CD14-positive monocyte (primary cell): ENCODE data around the gene SLC35F6. TPM values are rescaled to one million over a fixed set of nuclear protein-coding genes. Genes with fewer than 3 reads are reported as not detected.

Experiments used
- DNase-seq, 3 donors: peaks; one replicate each; pipeline ENCODE4 v3.0.0-alpha.2; 2011 to 2022
- H2AFZ ChIP-seq: 2 replicates; pipeline ENCODE4 v1.6.0; 2012; ENCODE audit warnings: mild to moderate bottlenecking, low read depth, low read length, inconsistent platforms; ENCODE audit not compliant: insufficient read depth, poor library complexity, severe bottlenecking
- H3K27ac ChIP-seq, 2 donors: 1 replicate in 1 of 2; 2 replicates in 1 of 2; pipeline ENCODE4 v1.5.1; 2012 to 2013; ENCODE audit warnings: low read length in 2 of 2, control low read depth in 1 of 2, inconsistent platforms in 1 of 2, low read depth in 1 of 2, mild to moderate bottlenecking in 1 of 2
- H3K27me3 ChIP-seq, 2 donors: one replicate each; pipeline versions ENCODE4 v1.6.0 to v1.6.1; 2011 to 2013; ENCODE audit warnings: low read length in 2 of 2; ENCODE audit not compliant: control insufficient read depth in 2 of 2, insufficient read depth in 2 of 2
- H3K36me3 ChIP-seq, 2 donors: replicated peaks in 1 of 2; 1 replicate in 1 of 2; 2 replicates in 1 of 2; pipeline versions ENCODE4 v1.5.1 to v1.6.1; 2012 to 2013; ENCODE audit warnings: low read length in 2 of 2, control low read depth in 1 of 2, inconsistent platforms in 1 of 2, mild to moderate bottlenecking in 1 of 2; ENCODE audit not compliant: insufficient read depth in 2 of 2, control insufficient read depth in 1 of 2
- H3K4me1 ChIP-seq, 2 donors: 1 replicate in 1 of 2; 2 replicates in 1 of 2; pipeline versions ENCODE4 v1.5.1 to v1.6.1; 2012 to 2013; ENCODE audit warnings: low read length in 2 of 2, control low read depth in 1 of 2, inconsistent platforms in 1 of 2, mild to moderate bottlenecking in 1 of 2, moderate library complexity in 1 of 2; ENCODE audit not compliant: insufficient read depth in 2 of 2, control insufficient read depth in 1 of 2
- H3K4me2 ChIP-seq: replicated peaks from 2 replicates; pipeline ENCODE3; 2012; ENCODE audit warnings: low read length, moderate library complexity, mild to moderate bottlenecking; ENCODE audit not compliant: poor library complexity, severe bottlenecking; ENCODE audit errors: extremely low read depth
- H3K4me3 ChIP-seq, 3 experiments: fragments of 200-600 bp in 1 of 3; sonication (generic) in 1 of 3; replicated peaks in 1 of 3; 1 replicate in 2 of 3; 2 replicates in 1 of 3; pipeline ENCODE4 v1.5.1; 2011 to 2013; ENCODE audit warnings: low read length in 3 of 3, mild to moderate bottlenecking in 3 of 3, control low read depth in 2 of 3, low read depth in 2 of 3, inconsistent platforms in 1 of 3, moderate library complexity in 1 of 3
- H3K79me2 ChIP-seq: 2 replicates; pipeline ENCODE4 v1.6.0; 2012; ENCODE audit warnings: mild to moderate bottlenecking, control low read depth, inconsistent platforms, low read length, moderate library complexity; ENCODE audit not compliant: insufficient read depth
- H3K9ac ChIP-seq: 2 replicates; pipeline ENCODE4 v1.6.0; 2017; ENCODE audit warnings: low read length, mild to moderate bottlenecking; ENCODE audit not compliant: insufficient read depth, poor library complexity, severe bottlenecking
- H3K9me3 ChIP-seq, 2 donors: replicated peaks in 1 of 2; 1 replicate in 1 of 2; 2 replicates in 1 of 2; pipeline versions ENCODE4 v1.5.1 to v1.6.1; 2012 to 2013; ENCODE audit warnings: low read length in 2 of 2, control low read depth in 1 of 2; ENCODE audit not compliant: control insufficient read depth in 1 of 2, insufficient read depth in 1 of 2
- H4K20me1 ChIP-seq: 2 replicates; pipeline ENCODE4 v1.6.0; 2012; ENCODE audit warnings: mild to moderate bottlenecking, low read length, control low read depth, moderate library complexity; ENCODE audit not compliant: insufficient read depth
- H3K27ac Mint-ChIP-seq, 7 donors: one replicate each; pipeline ENCODE4 v1.8.0; 2020; ENCODE audit warnings: mild to moderate bottlenecking in 7 of 7, mixed read lengths in 7 of 7, moderate library complexity in 6 of 7, inconsistent platforms in 2 of 7
- H3K27me3 Mint-ChIP-seq, 3 donors: one replicate each; pipeline ENCODE4 v1.8.0; 2021 to 2022; ENCODE audit warnings: low read depth in 3 of 3, mild to moderate bottlenecking in 3 of 3, mixed read lengths in 3 of 3, moderate library complexity in 3 of 3, inconsistent platforms in 1 of 3
- H3K36me3 Mint-ChIP-seq, 2 donors: one replicate each; pipeline ENCODE4 v1.8.0; 2020; ENCODE audit warnings: mixed read lengths in 2 of 2, inconsistent platforms in 1 of 2, mild to moderate bottlenecking in 1 of 2
- H3K4me1 Mint-ChIP-seq: one replicate; pipeline ENCODE4 v1.8.0; 2020; ENCODE audit warnings: mild to moderate bottlenecking, mixed read lengths
- H3K4me3 Mint-ChIP-seq, 2 donors: one replicate each; pipeline ENCODE4 v1.8.0; 2020; ENCODE audit warnings: mild to moderate bottlenecking in 2 of 2, mixed read lengths in 2 of 2, moderate library complexity in 1 of 2
- H3K9me3 Mint-ChIP-seq, 7 donors: one replicate each; pipeline ENCODE4 v1.8.0; 2020 to 2022; ENCODE audit warnings: mixed read lengths in 7 of 7, mild to moderate bottlenecking in 6 of 7, moderate library complexity in 6 of 7, inconsistent platforms in 2 of 7
- CTCF ChIP-seq: fragments of 200-600 bp; IDR thresholded peaks from one replicate; pipeline ENCODE4 v1.8.0; 2022; ENCODE audit warnings: antibody characterized with exemption, mild to moderate bottlenecking
- WGBS: methylation state at CpG from one replicate; pipeline ENCODE4 v1.1.5; 2013; ENCODE audit warnings: missing lambda C conversion rate; ENCODE audit not compliant: insufficient coverage; 5-methylcytosine and 5-hydroxymethylcytosine counted together
- intact Hi-C, 2 donors: fragments of 100-400 bp; cut with micrococcal nuclease; formaldehyde crosslinking; loops; one replicate each; pipeline versions ENCODE4 v1.15.0 to v1.15.1; 2023
- polyA plus RNA-seq, 3 donors: library from polyadenylated mRNA; depleted of rRNA in 1 of 3; unstranded in 2 of 3; stranded (reverse) in 1 of 3; fragments of 300-500 nt in 2 of 3; fragments of >200 nt in 1 of 3; fragmentation: Illumina TruSeq in 2 of 3; gene quantifications; 1 replicate in 2 of 3; 2 replicates in 1 of 3; pipeline ENCODE4 v1.2.3, GENCODE V29; 2012 to 2021

Gene SLC35F6
- polyA plus RNA-seq, 3 donors, result 11.3 to 22.2 (median 15.1) TPM

GRCh38 chr2:26786207-26787028 lies 22.3 kb downstream of the SLC35F6 start:
- Histone ChIP-seq H3K36me3 (peaks cover 2 to 12% of the 10 kb centered on the region in 2 donors), H3K9me3 (peaks cover 0 to 4% of the 10 kb centered on the region in 2 donors), H3K4me2 (peak overlapping the region; percentile 84), H3K4me1 (peaks cover 33 to 42% of the 10 kb centered on the region in 2 donors), H3K79me2 (peaks cover 55% of the 10 kb centered on the region), H3K27me3 (no peaks in the 10 kb centered on the region), H2AFZ (peak overlapping the region; percentile 86), H3K9ac (peak overlapping the region; percentile 65), H4K20me1 (no peaks in the 10 kb centered on the region), H3K27ac (peak overlapping the region in 1 of 2 donors; percentile 18), H3K4me3 (peak overlapping the region; percentile 60 to 96 (median 85))
- Mint-ChIP-seq H3K27me3 (peaks cover 0 to 2% (median 0%) of the 10 kb centered on the region in 3 donors), H3K4me3 (peak overlapping the region; percentile 66 to 78), H3K9me3 (peaks cover 0 to 2% (median 0%) of the 10 kb centered on the region in 7 donors), H3K36me3 (peaks cover 7% of the 10 kb centered on the region in 2 donors), H3K27ac (peak overlapping the region in 5 of 7 donors; percentile 6 to 72 (median 30)), H3K4me1 (peaks cover 44% of the 10 kb centered on the region)
- 5% methylated on average over 50 of the region's 55 CpGs for WGBS
- DNase-seq, result no peak
- TF ChIP-seq CTCF, result no peak
- intact Hi-C loops, result loop anchor here in 1 of 2 donors (10.0 kb wide), 1 partner anchor 912 kb away; the partner anchor contains the start of gene ASXL2

GRCh38 chr2:26792720-26793119 lies 28.6 kb downstream of the SLC35F6 start:
- H3K27ac Mint-ChIP-seq, result peak overlapping the region in 2 of 7 donors; percentile 7 to 72
- WGBS, result 100% methylated on average over 3 of the region's 3 CpGs
- intact Hi-C loops, result no loop called here

More at GRCh38 chr2:26792720-26793119, 28.6 kb downstream of the SLC35F6 start:
- Mint-ChIP-seq H3K36me3 (peaks cover 48 to 62% of the 10 kb centered on the region in 2 donors), H3K4me3 (no peak overlapping the region), H3K4me1 (peaks cover 22% of the 10 kb centered on the region), H3K27me3 (no peaks in the 10 kb centered on the region), H3K9me3 (peaks cover 0 to 2% (median 0%) of the 10 kb centered on the region in 7 donors)
- TF ChIP-seq CTCF, result no peak
- DNase-seq, result no peak
- Histone ChIP-seq H3K79me2 (peaks cover 61% of the 10 kb centered on the region), H3K27ac (peak overlapping the region in 1 of 2 donors; percentile 31), H3K27me3 (no peaks in the 10 kb centered on the region), H3K4me1 (peaks cover 15 to 16% of the 10 kb centered on the region in 2 donors), H3K4me3 (no peak overlapping the region), H3K9ac (no peak overlapping the region), H3K4me2 (no peak overlapping the region), H4K20me1 (no peaks in the 10 kb centered on the region), H2AFZ (no peak overlapping the region), H3K36me3 (peaks cover 35 to 66% of the 10 kb centered on the region in 2 donors), H3K9me3 (peaks cover 0 to 4% of the 10 kb centered on the region in 2 donors)
